OCI-LY3 (cell line): ENCODE measurements around the gene LPAR2.

Experiments
- EZH2phosphoT487 ChIP-seq: fragments of 200-600 bp; shearing (Covaris generic); IDR thresholded peaks from 2 replicates; pipeline ENCODE4 v1.6.1; 2018; ENCODE audit warnings: antibody characterized with exemption, mixed run types, low read depth
- TF ChIP-seq, protein P1 (sequence below): fragments of 200-600, 300-600 bp; sonication (generic); IDR thresholded peaks from 2 replicates; pipeline ENCODE4 v1.5.1; 2014; ENCODE audit warnings: antibody characterized with exemption, low read length, low read depth

DNA sequence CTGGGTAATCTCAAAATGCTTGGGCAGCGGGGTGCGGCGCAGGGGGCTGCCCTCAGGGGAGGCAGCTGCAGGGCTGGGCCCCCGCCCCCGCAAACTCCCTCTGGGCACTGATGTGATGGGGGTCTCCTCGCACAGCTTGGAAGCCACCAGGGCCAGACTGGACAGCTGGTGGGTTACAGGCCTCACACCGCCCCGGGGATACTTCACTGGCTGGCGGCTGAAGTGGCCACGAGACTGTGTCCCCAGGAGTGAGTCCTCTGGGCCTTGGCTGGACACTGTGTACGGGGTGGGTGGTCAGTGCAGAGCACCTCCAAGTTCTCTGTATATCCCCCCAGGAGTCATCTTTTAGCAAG is 2.0 kb upstream of the LPAR2 start:
- TF ChIP-seq, protein P1, sequence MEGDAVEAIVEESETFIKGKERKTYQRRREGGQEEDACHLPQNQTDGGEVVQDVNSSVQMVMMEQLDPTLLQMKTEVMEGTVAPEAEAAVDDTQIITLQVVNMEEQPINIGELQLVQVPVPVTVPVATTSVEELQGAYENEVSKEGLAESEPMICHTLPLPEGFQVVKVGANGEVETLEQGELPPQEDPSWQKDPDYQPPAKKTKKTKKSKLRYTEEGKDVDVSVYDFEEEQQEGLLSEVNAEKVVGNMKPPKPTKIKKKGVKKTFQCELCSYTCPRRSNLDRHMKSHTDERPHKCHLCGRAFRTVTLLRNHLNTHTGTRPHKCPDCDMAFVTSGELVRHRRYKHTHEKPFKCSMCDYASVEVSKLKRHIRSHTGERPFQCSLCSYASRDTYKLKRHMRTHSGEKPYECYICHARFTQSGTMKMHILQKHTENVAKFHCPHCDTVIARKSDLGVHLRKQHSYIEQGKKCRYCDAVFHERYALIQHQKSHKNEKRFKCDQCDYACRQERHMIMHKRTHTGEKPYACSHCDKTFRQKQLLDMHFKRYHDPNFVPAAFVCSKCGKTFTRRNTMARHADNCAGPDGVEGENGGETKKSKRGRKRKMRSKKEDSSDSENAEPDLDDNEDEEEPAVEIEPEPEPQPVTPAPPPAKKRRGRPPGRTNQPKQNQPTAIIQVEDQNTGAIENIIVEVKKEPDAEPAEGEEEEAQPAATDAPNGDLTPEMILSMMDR = no peak
- no peak for TF ChIP-seq EZH2phosphoT487
